WERI-Rb-1 (cell line): ENCODE results near the gene AMIGO1.

Source experiments
- DNase-seq: peaks from one replicate; pipeline ENCODE4 v3.0.0-alpha.2; 2020
- H3K27ac ChIP-seq: fragments of 250-450 bp; sonication (Bioruptor Pico); 2 replicates; pipeline ENCODE4 v1.5.1; 2020; ENCODE audit warnings: mild to moderate bottlenecking, moderate library complexity
- H3K27me3 ChIP-seq: fragments of 250-450 bp; sonication (Bioruptor Pico); 2 replicates; pipeline ENCODE4 v1.5.1; 2021; ENCODE audit warnings: mild to moderate bottlenecking, low read depth, moderate library complexity; ENCODE audit not compliant: insufficient read depth, severe bottlenecking
- H3K36me3 ChIP-seq: fragments of 250-450 bp; sonication (Bioruptor Pico); 2 replicates; pipeline ENCODE4 v1.5.1; 2020; ENCODE audit warnings: mild to moderate bottlenecking, moderate library complexity
- H3K4me3 ChIP-seq: 2 replicates; pipeline ENCODE4 v1.5.1; 2011; ENCODE audit warnings: low read depth, mild to moderate bottlenecking, control low read depth, low read length
- H3K9me3 ChIP-seq: fragments of 250-450 bp; sonication (Bioruptor Pico); 2 replicates; pipeline ENCODE4 v1.5.1; 2021; ENCODE audit warnings: mild to moderate bottlenecking, moderate library complexity; ENCODE audit not compliant: severe bottlenecking
- TF ChIP-seq, protein P1 (sequence below): IDR thresholded peaks from 2 replicates; pipeline ENCODE4 v1.5.1; 2011; ENCODE audit warnings: low read depth, mild to moderate bottlenecking, control low read depth, inconsistent platforms, low read length

The AMIGO1 gene

DNA sequence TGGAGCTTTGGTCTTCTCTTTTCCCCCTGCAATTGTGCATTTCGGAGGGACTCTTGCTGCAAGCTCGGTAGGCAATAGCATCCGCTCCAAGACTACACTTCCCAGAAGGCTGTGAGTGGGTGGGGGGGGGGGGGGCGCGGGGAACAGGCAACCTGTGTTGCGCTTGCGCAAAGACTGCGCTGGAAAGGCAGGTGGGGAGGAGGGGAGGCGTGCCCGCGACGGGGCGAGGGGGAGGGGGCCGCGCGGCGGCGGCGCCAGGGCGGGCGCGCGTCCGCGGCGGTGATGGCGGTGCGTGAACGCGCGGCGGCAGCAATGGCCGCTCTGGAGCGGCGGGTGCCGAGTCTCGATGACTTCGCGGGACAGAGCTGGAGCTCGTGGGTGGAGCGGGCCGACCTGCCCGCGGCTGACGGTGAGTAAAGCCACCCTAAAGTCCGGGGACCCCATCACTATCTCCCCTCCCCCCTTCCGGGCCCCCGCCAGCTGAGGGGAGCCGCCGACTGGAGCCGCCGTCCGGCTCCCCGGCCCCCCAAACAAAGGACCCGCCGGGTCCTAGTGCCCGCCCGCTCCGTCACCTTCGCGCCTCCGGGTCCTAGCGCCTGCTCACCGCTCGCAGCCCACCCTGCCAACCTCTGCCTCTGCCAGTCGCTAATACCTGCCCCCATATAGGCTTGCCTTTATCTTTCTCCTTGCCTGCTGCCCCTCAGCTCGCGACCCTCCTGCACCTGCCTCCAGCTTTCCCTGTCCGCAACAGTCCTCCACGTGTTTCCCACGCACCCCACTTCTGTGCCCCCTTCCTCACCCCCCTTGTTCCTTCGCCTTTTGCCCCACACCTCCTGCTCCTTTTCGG is 25.6 kb downstream of the AMIGO1 start, which contains the start of gene ATXN7L2:
ATXN7L2 (plus strand) TSS at position 234 of the 847 bp plus-strand sequence; CDS start at position 283, 49 bp downstream.
- Histone ChIP-seq H3K27me3 (no peaks in the 10 kb centered on the region), H3K9me3 (no peaks in the 10 kb centered on the region), H3K27ac (peak within 1 kb of the TSS; percentile 100), H3K4me3 (peak within 1 kb of the TSS; percentile 89), H3K36me3 (peaks cover 40% of the 10 kb centered on the region)
- DNase-seq, result peak; percentile 94
- TF ChIP-seq, protein P1, sequence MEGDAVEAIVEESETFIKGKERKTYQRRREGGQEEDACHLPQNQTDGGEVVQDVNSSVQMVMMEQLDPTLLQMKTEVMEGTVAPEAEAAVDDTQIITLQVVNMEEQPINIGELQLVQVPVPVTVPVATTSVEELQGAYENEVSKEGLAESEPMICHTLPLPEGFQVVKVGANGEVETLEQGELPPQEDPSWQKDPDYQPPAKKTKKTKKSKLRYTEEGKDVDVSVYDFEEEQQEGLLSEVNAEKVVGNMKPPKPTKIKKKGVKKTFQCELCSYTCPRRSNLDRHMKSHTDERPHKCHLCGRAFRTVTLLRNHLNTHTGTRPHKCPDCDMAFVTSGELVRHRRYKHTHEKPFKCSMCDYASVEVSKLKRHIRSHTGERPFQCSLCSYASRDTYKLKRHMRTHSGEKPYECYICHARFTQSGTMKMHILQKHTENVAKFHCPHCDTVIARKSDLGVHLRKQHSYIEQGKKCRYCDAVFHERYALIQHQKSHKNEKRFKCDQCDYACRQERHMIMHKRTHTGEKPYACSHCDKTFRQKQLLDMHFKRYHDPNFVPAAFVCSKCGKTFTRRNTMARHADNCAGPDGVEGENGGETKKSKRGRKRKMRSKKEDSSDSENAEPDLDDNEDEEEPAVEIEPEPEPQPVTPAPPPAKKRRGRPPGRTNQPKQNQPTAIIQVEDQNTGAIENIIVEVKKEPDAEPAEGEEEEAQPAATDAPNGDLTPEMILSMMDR, result no peak

- peak overlapping the region; percentile 80 for H3K4me3 ChIP-seq
- H3K27ac ChIP-seq, result peak overlapping the region; percentile 83
- DNase-seq, result peak; percentile 81
- no peaks in the 10 kb centered on the region for H3K9me3 ChIP-seq
- TF ChIP-seq, protein P1, result peak; percentile 22; the same call in 1 of the 2 replicates
- no peaks in the 10 kb centered on the region for H3K27me3 ChIP-seq
- peaks cover 31% of the 10 kb centered on the region for H3K36me3 ChIP-seq
Measured at GRCh38 chr1:109482791-109483671, 26.5 kb downstream of the AMIGO1 start.

- no peaks in the 10 kb centered on the region for H3K27me3 ChIP-seq
- TF ChIP-seq, protein P1, result no peak
- H3K27ac ChIP-seq, result no peak overlapping the region
- DNase-seq, result no peak
- H3K36me3 ChIP-seq, result peaks cover 23% of the 10 kb centered on the region
- no peak overlapping the region for H3K4me3 ChIP-seq
- H3K9me3 ChIP-seq, result no peaks in the 10 kb centered on the region
Measured at GRCh38 chr1:109482242-109482641, 27.3 kb downstream of the AMIGO1 start.

DNA sequence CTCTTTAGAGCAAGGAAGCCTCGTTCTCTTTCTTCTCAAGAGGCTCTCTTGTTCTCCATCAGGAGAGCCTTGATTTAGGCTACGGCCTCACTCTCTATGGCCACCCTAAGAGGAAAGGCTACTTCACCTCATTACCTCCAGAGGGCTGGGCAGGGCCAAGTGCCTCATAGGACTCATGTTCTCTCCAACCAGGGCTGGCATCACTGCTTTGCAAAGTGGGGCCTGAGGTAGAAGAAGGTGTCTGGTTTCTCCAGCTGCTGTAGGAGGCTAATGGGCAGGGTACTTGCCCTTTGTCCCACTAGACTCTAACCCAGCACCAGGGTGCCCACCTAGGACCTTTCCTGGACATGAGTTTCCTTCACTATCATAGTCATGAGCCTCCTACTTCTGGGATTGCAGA is 27.9 kb downstream of the AMIGO1 start:
- no peak for DNase-seq
- Histone ChIP-seq H3K27ac (no peak overlapping the region), H3K9me3 (no peaks in the 10 kb centered on the region), H3K27me3 (no peaks in the 10 kb centered on the region), H3K4me3 (no peak overlapping the region), H3K36me3 (peaks cover 20% of the 10 kb centered on the region)
- TF ChIP-seq, protein P1, result no peak

DNA sequence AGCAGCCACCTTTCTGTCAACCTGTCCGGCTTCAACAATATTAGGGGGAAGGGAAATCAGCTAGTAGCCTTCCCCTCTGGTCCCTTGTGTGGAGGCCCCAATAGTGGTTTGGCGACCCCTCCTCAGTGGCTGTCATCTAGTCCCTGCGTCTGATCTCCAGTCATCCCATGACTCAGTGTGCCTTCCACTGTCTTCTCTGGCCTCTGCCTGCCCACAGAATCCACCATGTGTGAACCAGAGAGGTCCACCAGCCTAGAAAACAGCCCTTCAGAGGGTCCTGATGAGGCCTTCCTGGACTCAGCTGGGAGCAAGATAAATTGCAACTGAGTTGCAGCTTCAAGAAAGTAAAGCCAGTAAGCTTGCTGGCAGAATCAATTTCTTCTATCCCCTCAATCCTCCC is 29.6 kb downstream of the AMIGO1 start:
- H3K4me3 ChIP-seq, result no peak overlapping the region
- peaks cover 6% of the 10 kb centered on the region; the same call in 1 of the 2 replicates for H3K36me3 ChIP-seq
- TF ChIP-seq, protein P1, result no peak
- DNase-seq, result no peak
- no peaks in the 10 kb centered on the region for H3K27me3 ChIP-seq
- H3K9me3 ChIP-seq, result no peaks in the 10 kb centered on the region
- no peak overlapping the region for H3K27ac ChIP-seq
